SJCRH30 (cell line): ENCODE data around the gene ACTR1B. TPM values are rescaled to one million over a fixed set of nuclear protein-coding genes. Genes with fewer than 3 reads are reported as not detected.
A peak's percentile ranks its signal among the peaks of the same experiment; 100 is the strongest.

Source experiments
- DNase-seq, 2 experiments: peaks; one replicate each; pipeline ENCODE4 v3.0.0-alpha.2; 2015 to 2020
- H3K27ac ChIP-seq: fragments of 250-450 bp; sonication (Bioruptor Pico); 2 replicates; pipeline ENCODE4 v1.5.1; 2020; ENCODE audit warnings: mild to moderate bottlenecking, moderate library complexity
- H3K27me3 ChIP-seq: fragments of 250-450 bp; sonication (Bioruptor Pico); 2 replicates; pipeline ENCODE4 v1.5.1; 2020; ENCODE audit warnings: mild to moderate bottlenecking, moderate library complexity
- H3K36me3 ChIP-seq: fragments of 250-450 bp; sonication (Bioruptor Pico); 2 replicates; pipeline ENCODE4 v1.5.1; 2020; ENCODE audit warnings: mild to moderate bottlenecking, moderate library complexity
- H3K4me1 ChIP-seq: fragments of 250-450 bp; sonication (Bioruptor Pico); 2 replicates; pipeline ENCODE4 v1.5.1; 2020; ENCODE audit warnings: mild to moderate bottlenecking, moderate library complexity
- H3K4me3 ChIP-seq: fragments of 250-450 bp; sonication (Bioruptor Pico); 2 replicates; pipeline ENCODE4 v1.5.1; 2020; ENCODE audit warnings: mild to moderate bottlenecking, moderate library complexity
- H3K9me3 ChIP-seq: fragments of 250-450 bp; sonication (Bioruptor Pico); replicated peaks from 2 replicates; pipeline ENCODE4 v1.5.1; 2020; ENCODE audit warnings: mild to moderate bottlenecking, moderate library complexity
- total RNA-seq: library from RNA; depleted of rRNA; stranded (reverse); fragments of >200 nt; shearing (Covaris generic); gene quantifications from 2 replicates; pipeline ENCODE4 v1.2.3, GENCODE V29; 2014

ACTR1B gene
- total RNA-seq, 1 experiment from 2014 or later = 31.6 TPM

GRCh38 chr2:97658691-97659157 lies 5.1 kb downstream of the ACTR1B start:
- Histone ChIP-seq H3K4me1 (no peaks in the 10 kb centered on the region; the same call in 1 of the 2 replicates), H3K9me3 (peaks cover 3% of the 10 kb centered on the region; the same call in 1 of the 2 replicates), H3K4me3 (no peak overlapping the region), H3K27me3 (no peaks in the 10 kb centered on the region), H3K36me3 (peaks cover 22% of the 10 kb centered on the region), H3K27ac (no peak overlapping the region)
- no peak for DNase-seq

- no peaks in the 10 kb centered on the region for H3K27me3 ChIP-seq
- H3K4me1 ChIP-seq = no peaks in the 10 kb centered on the region; the same call in 1 of the 2 replicates
- H3K27ac ChIP-seq = no peak overlapping the region
- peaks cover 5% of the 10 kb centered on the region; the same call in 1 of the 2 replicates for H3K9me3 ChIP-seq
- DNase-seq = no peak
- peaks cover 22% of the 10 kb centered on the region for H3K36me3 ChIP-seq
- no peak overlapping the region for H3K4me3 ChIP-seq
These were observed 5.7 kb downstream of the ACTR1B start for GRCh38 chr2:97657986-97658690.

GRCh38 chr2:97656905-97657587 lies 6.8 kb downstream of the ACTR1B start:
- no peak overlapping the region for H3K4me3 ChIP-seq
- peaks cover 5% of the 10 kb centered on the region; the same call in 1 of the 2 replicates for H3K9me3 ChIP-seq
- no peaks in the 10 kb centered on the region; the same call in 1 of the 2 replicates for H3K4me1 ChIP-seq
- DNase-seq = no peak
- H3K27me3 ChIP-seq = no peaks in the 10 kb centered on the region
- H3K36me3 ChIP-seq = peaks cover 22% of the 10 kb centered on the region
- no peak overlapping the region for H3K27ac ChIP-seq

- no peak for DNase-seq
- Histone ChIP-seq H3K27ac (no peak overlapping the region), H3K27me3 (no peaks in the 10 kb centered on the region), H3K4me1 (no peaks in the 10 kb centered on the region), H3K9me3 (peaks cover 5% of the 10 kb centered on the region; the same call in 1 of the 2 replicates), H3K36me3 (peaks cover 22% of the 10 kb centered on the region), H3K4me3 (no peak overlapping the region)
These were observed 7.6 kb downstream of the ACTR1B start for GRCh38 chr2:97656129-97656755.

- no peaks in the 10 kb centered on the region for H3K27me3 ChIP-seq
- no peak for DNase-seq
- H3K36me3 ChIP-seq = peaks cover 23% of the 10 kb centered on the region
- H3K4me3 ChIP-seq = no peak overlapping the region
- H3K4me1 ChIP-seq = no peaks in the 10 kb centered on the region
- H3K27ac ChIP-seq = no peak overlapping the region
- H3K9me3 ChIP-seq = peaks cover 5% of the 10 kb centered on the region; the same call in 1 of the 2 replicates
These were observed 9.1 kb downstream of the ACTR1B start for GRCh38 chr2:97654791-97655190.

- H3K27me3 ChIP-seq = no peaks in the 10 kb centered on the region
- no peak overlapping the region for H3K27ac ChIP-seq
- no peaks in the 10 kb centered on the region for H3K4me1 ChIP-seq
- no peak overlapping the region for H3K4me3 ChIP-seq
- peaks cover 5% of the 10 kb centered on the region; the same call in 1 of the 2 replicates for H3K9me3 ChIP-seq
- H3K36me3 ChIP-seq = peaks cover 27% of the 10 kb centered on the region
- DNase-seq = no peak
These were observed 9.5 kb downstream of the ACTR1B start for GRCh38 chr2:97654309-97654708.

- H3K9me3 ChIP-seq = peaks cover 5% of the 10 kb centered on the region; the same call in 1 of the 2 replicates
- no peak overlapping the region for H3K4me3 ChIP-seq
- no peak for DNase-seq
- no peak overlapping the region for H3K27ac ChIP-seq
- H3K4me1 ChIP-seq = no peaks in the 10 kb centered on the region
- H3K27me3 ChIP-seq = no peaks in the 10 kb centered on the region
- H3K36me3 ChIP-seq = peaks cover 27% of the 10 kb centered on the region
These were observed 10.0 kb downstream of the ACTR1B start for GRCh38 chr2:97653874-97654273.

GRCh38 chr2:97653473-97653872 lies 10.4 kb downstream of the ACTR1B start:
- no peaks in the 10 kb centered on the region for H3K27me3 ChIP-seq
- H3K27ac ChIP-seq = no peak overlapping the region
- DNase-seq = no peak
- peaks cover 28% of the 10 kb centered on the region for H3K36me3 ChIP-seq
- H3K4me3 ChIP-seq = no peak overlapping the region
- H3K9me3 ChIP-seq = peaks cover 5% of the 10 kb centered on the region; the same call in 1 of the 2 replicates
- no peaks in the 10 kb centered on the region for H3K4me1 ChIP-seq

- H3K36me3 ChIP-seq = peaks cover 26% of the 10 kb centered on the region
- H3K27ac ChIP-seq = no peak overlapping the region
- H3K9me3 ChIP-seq = peaks cover 5% of the 10 kb centered on the region; the same call in 1 of the 2 replicates
- no peaks in the 10 kb centered on the region for H3K27me3 ChIP-seq
- no peak overlapping the region for H3K4me3 ChIP-seq
- no peaks in the 10 kb centered on the region for H3K4me1 ChIP-seq
- no peak for DNase-seq
These were observed 12.7 kb downstream of the ACTR1B start for GRCh38 chr2:97651114-97651513.

- H3K27me3 ChIP-seq = no peaks in the 10 kb centered on the region
- H3K9me3 ChIP-seq = no peaks in the 10 kb centered on the region
- H3K4me1 ChIP-seq = 0 out of 2 replicates have a peak, but pooled peaks cover 2% of the 10 kb centered on the region
- peak overlapping the region; percentile 82 for H3K4me3 ChIP-seq
- no peak overlapping the region for H3K27ac ChIP-seq
- peaks cover 19% of the 10 kb centered on the region for H3K36me3 ChIP-seq
- no peak for DNase-seq
These were observed 16.9 kb downstream of the ACTR1B start for GRCh38 chr2:97646977-97647376.

GRCh38 chr2:97645695-97646629 lies 17.9 kb downstream of the ACTR1B start, which contains the start of gene COX5B:
COX5B (plus strand) TSS chr2:97646062; CDS start chr2:97646087, 25 bp downstream.
- H3K27ac ChIP-seq = peak within 1 kb of the TSS; percentile 61
- no peaks in the 10 kb centered on the region for H3K9me3 ChIP-seq
- H3K27me3 ChIP-seq = no peaks in the 10 kb centered on the region
- peak within 1 kb of the TSS; percentile 82 for H3K4me3 ChIP-seq
- 0 out of 2 replicates have a peak, but pooled peaks cover 2% of the 10 kb centered on the region for H3K4me1 ChIP-seq
- peaks cover 19% of the 10 kb centered on the region for H3K36me3 ChIP-seq
- peak; percentile 98 to 99 for DNase-seq

- Histone ChIP-seq H3K4me3 (peak overlapping the region; percentile 82), H3K27me3 (no peaks in the 10 kb centered on the region), H3K9me3 (no peaks in the 10 kb centered on the region), H3K27ac (peak overlapping the region; percentile 61), H3K36me3 (peaks cover 19% of the 10 kb centered on the region), H3K4me1 (0 out of 2 replicates have a peak, but pooled peaks cover 2% of the 10 kb centered on the region)
- peak; percentile 24 to 45 for DNase-seq
These were observed 18.6 kb downstream of the ACTR1B start for GRCh38 chr2:97645112-97645694.

GRCh38 chr2:97644023-97644717 lies 19.7 kb downstream of the ACTR1B start:
- 0 out of 2 replicates have a peak, but pooled peaks cover 2% of the 10 kb centered on the region for H3K4me1 ChIP-seq
- H3K9me3 ChIP-seq = no peaks in the 10 kb centered on the region

More at GRCh38 chr2:97644023-97644717, 19.7 kb downstream of the ACTR1B start:
- no peak overlapping the region for H3K4me3 ChIP-seq
- H3K27me3 ChIP-seq = no peaks in the 10 kb centered on the region
- DNase-seq = no peak
- H3K36me3 ChIP-seq = peaks cover 14% of the 10 kb centered on the region
- H3K27ac ChIP-seq = no peak overlapping the region
